Left ventricle myocardium superior (tissue), 1 donor: ENCODE measurements around the gene CACNA2D2. TPM values are rescaled to one million over a fixed set of nuclear protein-coding genes. Genes with fewer than 3 reads are reported as not detected.
A peak's percentile ranks its signal among the peaks of the same experiment; 100 is the strongest.

Source experiments
- ATAC-seq: fragments of 200-7000 bp; cut with Tn5 transposase; one replicate; pipeline ENCODE4 v1.9.1; 2020; ENCODE audit warnings: mild to moderate bottlenecking, moderate library complexity
- DNase-seq: peaks from one replicate; pipeline ENCODE4 v3.0.0-alpha.2; 2020
- intact Hi-C: fragments of 100-400 bp; cut with micrococcal nuclease; formaldehyde crosslinking; loops from one replicate; pipeline ENCODE4 v1.11.0; 2022
- total RNA-seq: library from RNA; stranded (reverse); fragmentation: NEBNext Ultra II Directional; extraction: Animal tissue kit (Norgen Biotek cat#: 25700); gene quantifications from one replicate; pipeline ENCODE4 v1.2.1, GENCODE V29; 2021
- donor health status: DM: no; HTN: yes; CAD: no; lungs with severe emphysema.

The CACNA2D2 gene
- total RNA-seq, 1 donor from 2014 or later: 2.8 TPM

DNA sequence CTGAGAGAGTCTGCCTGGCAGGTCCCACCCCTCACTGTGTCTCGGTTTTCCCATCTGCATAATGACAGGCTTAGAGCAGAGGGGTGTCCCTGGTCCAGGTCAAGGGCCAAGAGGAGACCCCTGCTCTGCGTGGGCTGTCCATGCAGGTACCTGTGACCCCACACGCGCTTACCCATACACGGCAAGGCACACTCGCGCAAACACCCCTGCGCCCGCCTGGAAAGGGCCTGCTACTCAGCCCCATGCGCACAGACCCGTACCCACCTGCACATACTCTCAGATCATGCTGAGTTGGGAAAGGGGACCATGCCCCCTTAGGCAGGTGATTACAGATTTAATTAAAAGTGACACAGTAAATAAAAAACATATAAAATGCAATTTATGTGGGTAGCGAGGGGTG, 120.7 kb downstream of the CACNA2D2 start:
- intact Hi-C loops: no loop called here
- DNase-seq (no peak), ATAC-seq (no peak)

DNA sequence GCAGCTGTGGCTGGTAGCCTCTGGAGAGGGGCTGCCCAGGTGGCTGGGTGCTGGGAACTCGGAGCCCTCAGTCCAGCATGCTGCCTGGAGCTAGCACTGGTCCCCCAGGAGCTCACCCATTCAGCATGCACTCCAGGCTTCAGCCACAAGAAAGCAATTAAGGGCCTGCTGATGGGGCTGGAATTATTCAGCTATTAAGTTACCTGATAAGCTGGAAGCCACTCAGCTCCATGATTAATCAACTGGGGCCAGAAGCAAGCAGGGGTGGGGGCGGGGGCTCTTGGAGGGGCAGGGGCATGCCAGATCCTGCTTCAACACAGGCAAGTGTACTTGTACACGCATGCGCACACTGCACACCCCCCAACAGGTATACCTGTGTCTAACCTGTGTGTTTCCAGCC, 122.1 kb downstream of the CACNA2D2 start:
- DNase-seq (no peak), ATAC-seq (no peak)
- intact Hi-C loops: no loop called here

- no peak for ATAC-seq
Observed at GRCh38 chr3:50380405-50381085, 122.9 kb downstream of the CACNA2D2 start.

DNA sequence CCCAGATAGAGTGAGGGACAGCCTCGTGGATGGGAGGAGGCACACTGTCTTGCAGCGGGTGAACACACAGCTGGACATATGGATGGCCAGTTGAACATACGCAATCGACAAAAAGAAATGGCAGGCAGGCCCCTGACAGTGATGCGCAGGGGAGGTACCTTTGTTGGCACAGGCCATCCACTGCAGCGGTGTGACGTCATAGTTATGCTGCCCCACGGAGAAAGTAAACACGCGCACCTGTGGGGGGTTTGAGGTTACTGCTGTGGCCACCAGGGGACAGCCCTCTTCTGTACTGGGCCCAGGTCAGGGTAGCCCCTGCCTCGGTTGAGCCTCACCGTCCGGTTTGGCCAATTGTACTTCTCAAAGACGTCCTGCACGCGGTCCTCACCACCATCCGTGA, 124.7 kb downstream of the CACNA2D2 start:
- DNase-seq (no peak), ATAC-seq (no peak)
- intact Hi-C loops: no loop called here

More at GRCh38 chr3:50380405-50381085, 122.9 kb downstream of the CACNA2D2 start:
- intact Hi-C loops: no loop called here
- no peak for DNase-seq

DNA sequence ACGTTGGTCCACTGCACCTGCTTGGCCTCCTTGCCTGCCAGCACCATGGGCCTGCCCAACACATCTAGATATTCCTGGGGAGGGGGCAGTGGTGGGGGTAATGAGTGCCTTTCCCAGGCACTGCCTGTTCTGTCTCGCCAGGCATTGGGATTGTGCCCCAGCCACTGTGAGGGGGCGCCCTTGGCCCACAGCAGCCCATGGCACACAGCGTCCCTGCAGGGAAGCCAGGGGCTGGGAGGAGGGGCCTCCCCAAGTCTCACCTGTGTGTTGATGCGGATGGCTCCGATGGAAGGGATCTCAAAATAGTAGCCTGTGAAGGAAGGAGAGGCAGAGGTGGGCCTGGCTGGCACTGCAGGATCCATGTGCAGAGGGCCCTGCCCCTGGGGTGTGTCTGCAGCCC, 125.4 kb downstream of the CACNA2D2 start:
- ATAC-seq (no peak), DNase-seq (no peak)
- intact Hi-C loops: no loop called here

GRCh38 chr3:50375258-50375931, 128.0 kb downstream of the CACNA2D2 start:
- intact Hi-C loops: no loop called here
- DNase-seq (no peak), ATAC-seq (no peak)

DNA sequence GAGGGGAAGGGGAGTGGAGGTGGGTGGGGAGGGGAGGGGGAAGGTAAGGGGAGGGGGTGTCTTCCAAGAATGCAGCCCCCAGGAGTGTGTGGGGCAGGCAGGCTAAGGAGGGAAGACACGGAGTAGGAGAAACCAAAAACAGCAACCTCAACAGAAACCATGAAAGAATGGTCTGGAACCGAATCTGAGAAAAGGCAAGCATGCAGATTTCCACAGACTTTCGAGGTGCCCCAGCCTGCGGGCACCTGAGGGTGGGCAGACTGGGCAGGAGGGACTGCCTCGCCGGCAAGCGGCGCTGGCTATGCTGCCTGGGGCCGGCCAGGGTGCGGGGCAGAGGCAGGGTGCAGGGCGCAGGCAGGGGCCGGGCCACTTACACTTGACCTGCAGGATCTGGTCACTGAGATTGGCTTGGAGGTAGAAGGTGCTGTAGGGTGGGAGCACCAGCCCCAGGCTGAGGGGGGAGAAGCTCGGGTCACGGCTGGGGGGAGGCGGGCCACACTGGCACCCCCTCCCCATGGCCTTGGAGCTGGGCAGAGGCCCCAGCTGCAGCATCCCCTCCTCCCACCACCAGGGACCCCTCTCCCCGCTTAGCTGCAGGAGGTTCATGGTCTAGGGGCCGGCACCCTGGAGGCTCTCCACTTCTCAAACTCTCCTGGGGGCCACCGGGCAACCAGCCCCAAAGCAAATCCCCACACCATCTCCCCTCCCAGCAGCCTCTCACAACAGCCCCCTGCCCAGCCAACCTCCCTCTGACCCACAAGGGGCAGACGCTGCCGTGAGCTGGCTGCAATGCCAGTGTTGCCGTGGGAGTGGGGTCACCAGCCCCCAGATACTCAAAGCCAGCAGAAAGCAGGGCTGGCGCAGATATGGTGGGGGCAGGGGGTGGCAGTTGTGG, 128.8 kb downstream of the CACNA2D2 start:
- ATAC-seq (no peak), DNase-seq (no peak)
- intact Hi-C loops: no loop called here

- ATAC-seq (no peak), DNase-seq (no peak)
- intact Hi-C loops: no loop called here
Observed at GRCh38 chr3:50373146-50374051, 130.0 kb downstream of the CACNA2D2 start.

- no peak for ATAC-seq
- intact Hi-C loops: no loop called here
Observed at GRCh38 chr3:50372349-50372748, 131.1 kb downstream of the CACNA2D2 start.

DNA sequence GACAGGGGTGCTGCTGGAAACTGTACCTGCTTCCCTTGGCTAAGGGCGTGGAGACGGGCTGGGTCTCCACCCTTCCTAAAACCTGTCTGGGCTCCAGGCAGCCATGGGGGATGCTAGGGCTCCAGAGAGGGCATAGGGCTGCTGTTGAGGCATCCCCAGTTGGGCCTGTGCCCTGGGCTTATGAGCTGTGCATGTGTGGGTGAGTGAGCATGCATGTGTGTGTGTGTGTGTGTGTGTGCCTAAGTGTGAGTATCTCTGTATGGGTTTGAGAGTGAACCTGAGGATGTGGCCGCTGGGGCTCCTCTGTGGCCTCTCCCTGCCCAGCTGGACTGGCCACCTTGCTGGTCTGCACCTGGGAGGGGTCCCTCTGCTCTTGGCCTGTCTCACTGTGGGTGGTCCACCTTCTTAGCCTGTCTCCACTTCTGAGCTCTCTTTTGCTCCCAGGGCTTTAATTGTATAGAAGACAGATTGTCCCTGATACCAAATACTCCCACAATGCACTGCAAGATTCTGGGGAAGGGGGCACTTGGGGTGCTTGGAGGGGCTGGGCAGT, 132.2 kb downstream of the CACNA2D2 start:
- no peak for DNase-seq
- intact Hi-C loops: no loop called here
- no peak for ATAC-seq

More at GRCh38 chr3:50372349-50372748, 131.1 kb downstream of the CACNA2D2 start:
- no peak for DNase-seq

DNA sequence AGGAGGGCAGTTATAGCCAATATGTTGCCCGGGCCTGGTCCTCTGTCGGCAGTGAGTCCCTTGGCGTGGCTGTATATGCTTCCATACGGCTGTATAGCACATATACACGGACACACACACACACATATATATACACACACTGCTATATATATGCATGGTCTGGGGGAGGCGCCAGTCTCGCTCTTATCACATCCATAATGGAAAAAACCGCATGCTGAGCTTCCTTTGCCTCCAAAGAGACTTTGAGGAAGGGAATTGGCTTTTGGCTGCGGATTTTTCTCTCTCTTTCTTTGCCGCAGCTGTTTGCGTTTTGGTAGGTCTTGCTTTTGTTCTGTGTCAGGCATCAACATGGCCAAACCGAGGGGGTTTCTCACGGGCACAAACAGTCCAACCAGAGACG, 132.8 kb downstream of the CACNA2D2 start:
- ATAC-seq (no peak), DNase-seq (no peak)
- intact Hi-C loops: no loop called here

DNA sequence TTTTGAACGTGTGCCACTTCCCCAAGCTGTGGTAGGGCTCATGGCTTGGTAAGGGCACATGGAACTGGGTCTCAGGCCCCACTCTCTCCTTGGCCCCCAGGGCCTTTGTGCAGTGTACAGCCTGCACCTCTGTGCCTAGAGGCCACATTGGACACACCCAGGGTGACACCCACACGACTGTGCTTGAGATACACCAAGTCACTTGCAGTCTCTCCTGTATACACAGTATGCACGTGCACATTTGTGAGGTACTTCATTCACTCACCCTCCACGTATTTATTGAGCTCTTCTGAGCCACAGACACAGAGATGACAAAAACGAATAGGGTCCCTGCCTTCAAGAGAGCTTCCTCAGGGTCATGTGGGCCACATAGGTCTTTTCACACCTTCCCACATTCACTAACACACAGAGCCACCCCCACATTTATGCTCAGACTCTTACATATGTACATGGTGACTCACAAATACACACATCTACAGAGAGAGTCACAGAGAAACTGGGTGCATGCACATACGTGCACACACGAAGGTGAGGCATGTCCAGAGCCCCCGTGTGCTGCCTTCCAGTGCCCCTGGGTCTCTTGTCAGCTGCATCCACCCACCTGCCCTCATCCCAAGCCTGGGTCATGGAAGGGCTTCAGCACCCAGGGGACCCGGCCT, 134.3 kb downstream of the CACNA2D2 start:
- no peak for ATAC-seq
- intact Hi-C loops: no loop called here
- DNase-seq: no peak

DNA sequence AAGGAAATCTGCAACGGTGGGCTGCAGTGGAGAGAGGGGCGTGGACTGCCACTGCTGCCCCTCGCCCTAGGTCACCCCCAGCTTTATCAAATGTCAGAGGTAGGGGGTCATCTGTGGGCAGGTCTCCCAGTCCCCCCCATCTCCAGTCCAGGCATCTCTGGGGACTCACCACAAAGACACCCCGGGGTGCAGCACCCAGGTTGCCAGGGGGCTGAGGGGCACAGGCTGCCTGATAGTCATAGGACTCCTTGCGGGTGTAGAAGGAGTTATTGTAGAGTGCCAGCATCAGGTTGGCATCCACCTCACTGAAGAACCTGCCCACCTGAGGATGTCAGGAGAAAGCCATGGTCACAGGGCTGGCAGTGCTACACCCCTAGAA, 137.6 kb downstream of the CACNA2D2 start:
- intact Hi-C loops: no loop called here
- ATAC-seq (no peak), DNase-seq (no peak)

- peak; percentile 88 for ATAC-seq
- DNase-seq: peak; percentile 89
- intact Hi-C loops: no loop called here
Observed at GRCh38 chr3:50365080-50365841, 138.2 kb downstream of the CACNA2D2 start.

GRCh38 chr3:50364573-50365079, 138.8 kb downstream of the CACNA2D2 start:
- DNase-seq (no peak), ATAC-seq (peak; percentile 43)
- intact Hi-C loops: no loop called here

DNA sequence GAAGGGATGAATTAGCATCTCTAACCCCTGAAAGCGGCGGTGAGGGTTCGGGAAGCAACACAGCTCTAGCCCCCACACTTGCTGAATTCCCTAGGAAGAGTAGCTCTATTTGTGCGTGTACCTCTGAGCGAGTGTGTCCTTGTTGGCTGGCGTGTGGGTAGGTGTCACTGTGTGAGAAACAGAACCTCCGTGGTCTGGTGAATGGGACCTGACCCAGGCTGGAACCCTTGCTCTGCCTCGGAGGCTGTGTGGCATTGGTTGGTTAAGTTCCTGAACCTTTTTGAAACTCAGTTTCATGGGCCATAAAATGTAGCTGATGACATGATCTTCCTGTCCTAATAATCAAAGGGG, 143.7 kb downstream of the CACNA2D2 start:
- intact Hi-C loops: no loop called here
- ATAC-seq: no peak
- no peak for DNase-seq
